ENCODE results near the gene VAPA.

The VAPA gene

DNA sequence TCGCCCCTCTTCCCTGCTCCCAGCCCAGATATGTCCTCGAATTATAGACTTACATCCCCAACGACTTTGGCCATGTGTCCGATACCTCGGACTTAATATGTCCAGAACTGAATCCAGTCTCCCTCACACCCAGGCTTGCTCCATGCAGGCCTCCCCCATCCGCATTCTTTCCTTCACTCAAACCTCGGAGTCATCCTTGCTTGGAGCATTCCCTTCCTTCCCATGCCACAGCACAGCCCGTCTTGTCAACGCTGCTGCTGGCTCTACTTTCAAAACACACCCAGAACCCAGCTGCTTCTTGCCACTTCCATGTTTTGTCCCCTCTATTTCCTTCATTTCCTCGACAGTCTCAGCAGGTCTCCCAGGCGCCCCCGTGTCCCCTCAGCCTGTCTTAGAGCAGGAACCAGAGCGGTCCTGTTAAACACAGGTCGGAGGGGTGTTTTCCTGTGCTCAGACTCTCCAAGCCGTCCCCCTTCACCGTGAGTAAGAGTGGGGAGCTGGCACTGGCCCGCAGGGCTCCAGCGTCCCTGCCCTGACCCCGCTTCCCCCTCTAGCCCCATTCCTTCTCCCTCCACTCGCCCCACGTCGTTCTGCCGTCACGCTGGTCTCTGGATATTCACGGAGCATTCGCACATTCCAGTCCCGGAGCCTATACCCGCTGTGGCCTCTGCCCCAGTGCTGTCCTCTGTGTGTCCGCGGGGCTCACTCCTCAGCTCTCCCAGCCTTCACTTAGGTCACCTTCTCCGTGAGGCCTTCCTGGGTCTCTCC lies 54.4 kb downstream of the VAPA start:
- H2BK5ac ChIP-seq (ENCODE audit: low read depth, low read length, poor library complexity) = no peak overlapping the region
- no peak overlapping the region for H4K8ac ChIP-seq (ENCODE audit: low read depth, low read length)
- H3K23ac ChIP-seq (ENCODE audit: low read length) = no peak overlapping the region
- H3K9me3 ChIP-seq (ENCODE audit: insufficient read depth, low read depth, low read length) = peaks cover 2% of the 10 kb centered on the region
- peaks cover 2 to 13% of the 10 kb centered on the region in 2 experiments for H3K4me1 ChIP-seq (ENCODE audit: control insufficient read depth in 1 of 2, insufficient read depth in 2 of 2, low read length in 2 of 2)
- no peak overlapping the region for H4K91ac ChIP-seq (ENCODE audit: low read depth, low read length)
- H4K12ac ChIP-seq (ENCODE audit: low read depth, low read length) = no peak overlapping the region
- WGBS (ENCODE audit: extremely low coverage, insufficient coverage, insufficient read length) = no CpG with 5 or more reads among the region's 31 CpGs
- no peak overlapping the region for H3K4me3 ChIP-seq (ENCODE audit: low read depth, low read length)
- H3K27me3 ChIP-seq (ENCODE audit: insufficient read depth, low read length) = no peaks in the 10 kb centered on the region
- H3K36me3 ChIP-seq (ENCODE audit: control insufficient read depth in 1 of 2, insufficient read depth in 2 of 2, low read length in 2 of 2) = no peaks in the 10 kb centered on the region
- no peaks in the 10 kb centered on the region for H3K79me2 ChIP-seq (ENCODE audit: control insufficient read depth, insufficient read depth, low read length, poor library complexity)
- H3K14ac ChIP-seq (ENCODE audit: low read length) = no peak overlapping the region
- no peak overlapping the region for H3K4me2 ChIP-seq (ENCODE audit: low read length)
- H3K79me1 ChIP-seq (ENCODE audit: low read length) = no peaks in the 10 kb centered on the region
- no peak overlapping the region for H3K27ac ChIP-seq (ENCODE audit: low read depth, low read length)
- H2BK12ac ChIP-seq (ENCODE audit: low read length) = no peak overlapping the region
- no peak overlapping the region for H3K18ac ChIP-seq (ENCODE audit: low read length)
- DNase-seq = peak; percentile 62 to 81
- H3K9ac ChIP-seq (ENCODE audit: low read length) = no peak overlapping the region
- no peak overlapping the region for H2BK120ac ChIP-seq (ENCODE audit: insufficient read depth, low read length, poor library complexity)
- no peak overlapping the region for H3K4ac ChIP-seq (ENCODE audit: low read depth, low read length)
- no peak overlapping the region for H2AK5ac ChIP-seq (ENCODE audit: low read length)
- no peak overlapping the region for H2AFZ ChIP-seq (ENCODE audit: insufficient read depth, low read length, poor library complexity)

DNA sequence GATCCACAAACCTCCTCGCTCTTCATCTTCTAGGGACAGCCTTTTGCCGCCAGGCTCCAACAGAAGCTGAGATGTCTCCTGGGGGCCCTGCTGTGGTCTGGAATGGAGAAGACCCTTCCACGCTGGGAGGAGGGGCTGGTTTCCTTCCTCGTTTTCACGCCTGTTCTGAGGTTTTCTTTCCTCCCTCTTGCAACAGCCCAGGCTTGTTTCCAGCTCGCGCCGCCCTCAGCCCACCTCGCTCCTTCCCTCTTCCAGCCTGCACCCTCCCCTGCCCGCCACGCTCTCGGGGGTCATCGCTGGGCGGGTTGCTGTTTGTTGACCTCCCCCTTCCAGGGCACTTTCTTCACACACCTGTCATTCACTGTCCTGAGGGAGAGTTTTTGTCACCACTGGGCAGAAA lies 55.4 kb downstream of the VAPA start:
- H3K23ac ChIP-seq (ENCODE audit: low read length) = no peak overlapping the region
- DNase-seq = no peak
- no peak overlapping the region for H4K91ac ChIP-seq (ENCODE audit: low read depth, low read length)
- H2BK5ac ChIP-seq (ENCODE audit: low read depth, low read length, poor library complexity) = no peak overlapping the region
- H3K27ac ChIP-seq (ENCODE audit: low read depth, low read length) = no peak overlapping the region
- no peak overlapping the region for H2BK120ac ChIP-seq (ENCODE audit: insufficient read depth, low read length, poor library complexity)
- no peak overlapping the region for H2AFZ ChIP-seq (ENCODE audit: insufficient read depth, low read length, poor library complexity)
- H3K9me3 ChIP-seq (ENCODE audit: insufficient read depth, low read depth, low read length) = peaks cover 2% of the 10 kb centered on the region
- H2BK12ac ChIP-seq (ENCODE audit: low read length) = no peak overlapping the region
- H4K12ac ChIP-seq (ENCODE audit: low read depth, low read length) = no peak overlapping the region
- no peak overlapping the region for H3K4ac ChIP-seq (ENCODE audit: low read depth, low read length)
- no peak overlapping the region for H3K4me2 ChIP-seq (ENCODE audit: low read length)
- H3K4me3 ChIP-seq (ENCODE audit: low read depth, low read length) = no peak overlapping the region
- H3K36me3 ChIP-seq (ENCODE audit: control insufficient read depth in 1 of 2, insufficient read depth in 2 of 2, low read length in 2 of 2) = no peaks in the 10 kb centered on the region
- H2AK5ac ChIP-seq (ENCODE audit: low read length) = no peak overlapping the region
- no peaks in the 10 kb centered on the region for H3K79me2 ChIP-seq (ENCODE audit: control insufficient read depth, insufficient read depth, low read length, poor library complexity)
- no peak overlapping the region for H4K8ac ChIP-seq (ENCODE audit: low read depth, low read length)
- H3K79me1 ChIP-seq (ENCODE audit: low read length) = no peaks in the 10 kb centered on the region
- no peaks in the 10 kb centered on the region for H3K27me3 ChIP-seq (ENCODE audit: insufficient read depth, low read length)
- H3K9ac ChIP-seq (ENCODE audit: low read length) = no peak overlapping the region
- no peak overlapping the region for H3K18ac ChIP-seq (ENCODE audit: low read length)
- no CpG with 5 or more reads among the region's 14 CpGs for WGBS (ENCODE audit: extremely low coverage, insufficient coverage, insufficient read length)
- H3K14ac ChIP-seq (ENCODE audit: low read length) = no peak overlapping the region
- H3K4me1 ChIP-seq (ENCODE audit: control insufficient read depth in 1 of 2, insufficient read depth in 2 of 2, low read length in 2 of 2) = peaks cover 2 to 13% of the 10 kb centered on the region in 2 experiments

DNA sequence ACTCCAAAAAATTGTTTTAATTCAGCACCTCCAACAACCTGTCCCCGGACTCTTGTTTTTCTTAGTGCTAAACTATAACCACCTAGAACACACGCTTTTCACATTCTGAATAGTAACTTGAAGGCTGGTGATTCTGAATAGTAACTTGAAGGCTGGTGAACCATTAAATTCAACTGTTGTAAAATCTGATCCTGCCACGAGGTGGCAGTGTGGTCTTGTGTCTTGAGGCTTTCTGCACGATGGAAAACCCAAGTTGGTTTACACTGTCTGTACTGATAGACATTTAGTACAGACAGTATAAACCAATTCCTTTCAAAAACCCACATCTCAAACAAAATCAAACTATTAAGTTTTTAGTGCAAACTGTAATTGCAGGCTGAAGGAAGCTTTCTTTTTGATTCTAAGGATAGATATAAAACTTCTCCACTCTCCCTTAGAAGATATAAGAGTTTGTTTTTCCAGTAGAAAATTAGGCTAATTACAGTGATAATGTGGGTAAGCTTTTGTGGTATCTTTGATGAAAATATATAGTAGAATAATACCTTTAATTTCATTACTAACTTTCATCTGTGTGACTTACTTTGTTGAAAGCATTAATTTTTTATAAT lies 57.6 kb downstream of the VAPA start:
- no peak overlapping the region for H3K4ac ChIP-seq (ENCODE audit: low read depth, low read length)
- H4K91ac ChIP-seq (ENCODE audit: low read depth, low read length) = no peak overlapping the region
- no peak overlapping the region for H3K18ac ChIP-seq (ENCODE audit: low read length)
- H2AFZ ChIP-seq (ENCODE audit: insufficient read depth, low read length, poor library complexity) = no peak overlapping the region
- H3K27me3 ChIP-seq (ENCODE audit: insufficient read depth, low read length) = no peaks in the 10 kb centered on the region
- H4K12ac ChIP-seq (ENCODE audit: low read depth, low read length) = no peak overlapping the region
- no peaks in the 10 kb centered on the region for H3K79me2 ChIP-seq (ENCODE audit: control insufficient read depth, insufficient read depth, low read length, poor library complexity)
- DNase-seq = peak; percentile 81 to 98
- H2BK12ac ChIP-seq (ENCODE audit: low read length) = no peak overlapping the region
- H3K14ac ChIP-seq (ENCODE audit: low read length) = no peak overlapping the region
- H3K23ac ChIP-seq (ENCODE audit: low read length) = no peak overlapping the region
- no peak overlapping the region for H3K4me2 ChIP-seq (ENCODE audit: low read length)
- peaks cover 2% of the 10 kb centered on the region for H3K9me3 ChIP-seq (ENCODE audit: insufficient read depth, low read depth, low read length)
- H2BK5ac ChIP-seq (ENCODE audit: low read depth, low read length, poor library complexity) = no peak overlapping the region
- no peaks in the 10 kb centered on the region for H3K79me1 ChIP-seq (ENCODE audit: low read length)
- no peak overlapping the region for H2BK120ac ChIP-seq (ENCODE audit: insufficient read depth, low read length, poor library complexity)
- no peaks in the 10 kb centered on the region for H3K36me3 ChIP-seq (ENCODE audit: control insufficient read depth in 1 of 2, insufficient read depth in 2 of 2, low read length in 2 of 2)
- H3K9ac ChIP-seq (ENCODE audit: low read length) = no peak overlapping the region
- no CpG with 5 or more reads among the region's 4 CpGs for WGBS (ENCODE audit: extremely low coverage, insufficient coverage, insufficient read length)
- H3K27ac ChIP-seq (ENCODE audit: low read depth, low read length) = no peak overlapping the region
- H2AK5ac ChIP-seq (ENCODE audit: low read length) = no peak overlapping the region
- H4K8ac ChIP-seq (ENCODE audit: low read depth, low read length) = no peak overlapping the region
- peaks cover 2 to 8% of the 10 kb centered on the region in 2 experiments for H3K4me1 ChIP-seq (ENCODE audit: control insufficient read depth in 1 of 2, insufficient read depth in 2 of 2, low read length in 2 of 2)
- H3K4me3 ChIP-seq (ENCODE audit: low read depth, low read length) = no peak overlapping the region

DNA sequence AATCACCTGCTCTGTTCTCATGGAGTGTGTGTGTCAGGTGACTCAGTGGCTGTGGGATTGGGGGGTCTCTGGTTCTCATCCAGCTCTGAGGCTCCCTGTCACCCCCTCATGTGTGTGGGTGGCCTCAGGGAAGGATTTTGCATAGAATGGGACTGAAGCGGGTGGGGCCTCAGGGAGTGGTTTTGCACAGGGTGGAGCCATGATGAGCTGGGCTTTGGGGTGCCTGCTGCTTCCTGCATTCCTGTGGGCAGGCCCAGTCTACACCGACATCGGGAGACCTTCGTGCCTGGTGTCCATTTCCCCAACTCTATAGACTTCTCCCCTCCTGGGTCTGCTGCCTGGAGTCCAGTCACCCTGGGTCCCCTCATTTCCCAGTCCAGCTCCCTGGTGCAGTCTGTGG lies 59.7 kb downstream of the VAPA start:
- H3K4me2 ChIP-seq (ENCODE audit: low read length) = no peak overlapping the region
- H3K9me3 ChIP-seq (ENCODE audit: insufficient read depth, low read depth, low read length) = peaks cover 2% of the 10 kb centered on the region
- no peak overlapping the region for H2BK120ac ChIP-seq (ENCODE audit: insufficient read depth, low read length, poor library complexity)
- no peak overlapping the region for H3K9ac ChIP-seq (ENCODE audit: low read length)
- H4K12ac ChIP-seq (ENCODE audit: low read depth, low read length) = no peak overlapping the region
- H3K4me1 ChIP-seq (ENCODE audit: control insufficient read depth in 1 of 2, insufficient read depth in 2 of 2, low read length in 2 of 2) = peaks cover 2% of the 10 kb centered on the region in 2 experiments
- no peak overlapping the region for H3K4ac ChIP-seq (ENCODE audit: low read depth, low read length)
- H3K4me3 ChIP-seq (ENCODE audit: low read depth, low read length) = no peak overlapping the region
- H3K23ac ChIP-seq (ENCODE audit: low read length) = no peak overlapping the region
- H3K18ac ChIP-seq (ENCODE audit: low read length) = no peak overlapping the region
- H3K14ac ChIP-seq (ENCODE audit: low read length) = no peak overlapping the region
- no peaks in the 10 kb centered on the region for H3K79me2 ChIP-seq (ENCODE audit: control insufficient read depth, insufficient read depth, low read length, poor library complexity)
- H3K79me1 ChIP-seq (ENCODE audit: low read length) = no peaks in the 10 kb centered on the region
- no peaks in the 10 kb centered on the region for H3K36me3 ChIP-seq (ENCODE audit: control insufficient read depth in 1 of 2, insufficient read depth in 2 of 2, low read length in 2 of 2)
- DNase-seq = no peak
- H2AK5ac ChIP-seq (ENCODE audit: low read length) = no peak overlapping the region
- no peak overlapping the region for H4K91ac ChIP-seq (ENCODE audit: low read depth, low read length)
- no peak overlapping the region for H3K27ac ChIP-seq (ENCODE audit: low read depth, low read length)
- H4K8ac ChIP-seq (ENCODE audit: low read depth, low read length) = no peak overlapping the region
- H2AFZ ChIP-seq (ENCODE audit: insufficient read depth, low read length, poor library complexity) = no peak overlapping the region
- H3K27me3 ChIP-seq (ENCODE audit: insufficient read depth, low read length) = no peaks in the 10 kb centered on the region
- no peak overlapping the region for H2BK12ac ChIP-seq (ENCODE audit: low read length)
- no peak overlapping the region for H2BK5ac ChIP-seq (ENCODE audit: low read depth, low read length, poor library complexity)
- WGBS (ENCODE audit: extremely low coverage, insufficient coverage, insufficient read length) = no CpG with 5 or more reads among the region's 4 CpGs
